Stimulated activated CD4-positive, alpha-beta T cell treated with anti-CD3 and anti-CD28 coated beads, Interleukin-1b, Interleukin-23, amount 100 ng/mL, for 24 hours (primary cell): Measurements from ENCODE around the gene CLDN24.

Experiments
- DNase-seq, 4 experiments: peaks; one replicate each; pipeline ENCODE4 v3.0.0-alpha.2; 2020; ENCODE audit warnings: low read depth in 4 of 4, low spot score in 1 of 4

The CLDN24 gene

GRCh38 chr4:183323295-183323694 is 1.1 kb upstream of the CLDN24 start:
- no peak for DNase-seq

DNA sequence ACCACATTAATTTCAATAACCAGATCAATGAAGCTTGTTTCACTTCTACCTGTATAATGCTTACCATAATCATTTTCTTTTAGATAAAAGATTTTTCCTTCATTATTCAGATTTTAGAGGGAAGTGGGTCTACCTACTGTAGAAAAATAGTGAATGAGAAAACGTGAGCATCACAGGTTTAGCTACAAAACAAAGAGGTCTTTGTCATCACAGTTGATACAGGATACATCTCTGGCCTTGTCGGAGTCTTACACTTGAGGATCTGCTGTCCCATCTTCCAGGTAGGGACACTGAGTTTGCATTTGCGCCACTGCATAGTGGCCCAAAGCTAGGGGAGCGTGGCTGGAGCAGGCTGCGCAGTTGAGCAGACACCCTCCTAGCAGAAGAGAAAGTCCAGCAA is 710 bp downstream of the CLDN24 start:
- DNase-seq = no peak

- no peak for DNase-seq
These were observed 1.1 kb downstream of the CLDN24 start for GRCh38 chr4:183321079-183321478.

- no peak for DNase-seq
These were observed 1.8 kb downstream of the CLDN24 start, which contains the start of gene CLDN22 for GRCh38 chr4:183320211-183321059. Gene CLDN22 (minus strand): TSS chr4:183320276. CDS start chr4:183320218, 58 bp downstream.

DNA sequence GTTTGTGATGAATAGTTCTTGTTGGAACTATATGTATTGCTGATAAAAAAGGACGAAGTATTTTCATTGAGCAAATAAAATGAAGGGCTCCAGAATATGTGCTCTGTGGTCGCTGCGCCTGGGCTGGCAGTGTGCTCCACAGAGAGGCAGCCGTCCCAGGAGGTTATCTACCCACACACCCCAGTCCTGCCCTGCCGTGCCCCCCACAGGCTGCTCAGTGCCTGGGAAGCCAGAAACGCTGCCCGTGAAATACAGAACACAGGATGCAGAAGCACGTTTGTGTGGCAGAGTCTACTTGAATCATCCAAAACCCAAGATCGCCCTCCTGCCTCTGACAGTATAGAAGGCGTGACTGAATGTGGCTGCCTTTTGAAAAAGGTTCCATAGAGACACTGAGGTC is 3.6 kb downstream of the CLDN24 start:
- DNase-seq = no peak

GRCh38 chr4:183314806-183315205 is 7.4 kb downstream of the CLDN24 start:
- no peak for DNase-seq

GRCh38 chr4:183314336-183314735 is 7.9 kb downstream of the CLDN24 start:
- DNase-seq = no peak

GRCh38 chr4:183312841-183313240 is 9.4 kb downstream of the CLDN24 start:
- DNase-seq = no peak

GRCh38 chr4:183306811-183307210 is 15.4 kb downstream of the CLDN24 start:
- DNase-seq = no peak

- no peak for DNase-seq
These were observed 17.7 kb downstream of the CLDN24 start for GRCh38 chr4:183304538-183304937.

DNA sequence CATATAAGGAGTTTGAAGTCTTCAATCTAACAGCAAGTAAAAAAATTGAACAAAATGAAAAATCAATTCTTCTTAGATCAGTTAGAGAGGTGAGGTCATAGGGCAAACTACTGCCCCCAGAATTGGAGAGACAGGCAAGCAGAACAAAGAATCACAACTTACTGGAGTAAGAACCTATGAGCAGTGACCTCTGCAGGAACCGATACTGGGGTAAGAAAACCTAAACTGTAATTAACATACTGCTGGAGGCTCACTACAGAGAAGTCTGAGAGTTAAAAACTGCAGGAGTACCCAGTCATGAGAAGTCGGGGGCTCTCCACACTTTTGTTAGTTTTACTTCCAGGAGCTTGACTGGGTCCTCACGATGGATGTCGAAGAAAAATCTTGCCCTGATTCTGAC is 18.2 kb downstream of the CLDN24 start:
- DNase-seq = no peak

DNA sequence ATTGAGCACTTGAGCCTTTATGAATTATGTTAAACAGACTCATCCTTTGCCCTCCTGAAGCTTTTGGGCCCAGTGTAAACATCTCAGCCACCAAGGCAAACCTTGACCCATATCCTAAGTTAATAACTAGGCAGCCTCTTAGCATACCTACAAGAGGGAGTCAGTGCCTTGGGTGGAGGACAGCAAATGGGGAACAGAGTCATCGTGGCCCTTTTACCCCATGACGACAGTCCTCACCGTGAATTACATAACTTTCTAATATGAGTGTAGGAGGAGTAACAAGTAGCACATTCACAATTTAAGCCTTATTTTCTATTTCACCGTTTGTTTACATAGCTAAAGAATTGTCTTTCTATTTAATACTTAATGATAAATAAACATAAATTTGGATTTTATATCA is 18.9 kb downstream of the CLDN24 start:
- no peak for DNase-seq

DNA sequence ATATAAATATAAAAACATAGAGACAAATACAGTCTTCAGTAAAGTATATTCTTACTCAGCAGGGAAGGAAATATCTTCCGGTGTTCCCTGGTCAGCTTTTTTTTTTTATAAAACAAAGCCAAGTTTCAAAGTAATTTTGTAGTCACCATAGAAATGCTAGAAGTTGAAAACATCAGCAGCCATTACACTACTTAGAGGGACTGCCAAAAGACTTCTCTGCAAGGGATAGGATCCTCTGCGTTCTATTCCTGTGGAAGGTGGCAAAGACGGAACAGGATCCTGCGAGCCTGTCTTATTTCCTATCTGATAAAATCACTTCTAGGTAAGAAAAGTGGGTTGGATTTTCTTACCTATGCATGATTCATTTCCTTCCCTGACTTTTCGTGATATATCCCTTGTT is 21.6 kb downstream of the CLDN24 start:
- DNase-seq = no peak

DNA sequence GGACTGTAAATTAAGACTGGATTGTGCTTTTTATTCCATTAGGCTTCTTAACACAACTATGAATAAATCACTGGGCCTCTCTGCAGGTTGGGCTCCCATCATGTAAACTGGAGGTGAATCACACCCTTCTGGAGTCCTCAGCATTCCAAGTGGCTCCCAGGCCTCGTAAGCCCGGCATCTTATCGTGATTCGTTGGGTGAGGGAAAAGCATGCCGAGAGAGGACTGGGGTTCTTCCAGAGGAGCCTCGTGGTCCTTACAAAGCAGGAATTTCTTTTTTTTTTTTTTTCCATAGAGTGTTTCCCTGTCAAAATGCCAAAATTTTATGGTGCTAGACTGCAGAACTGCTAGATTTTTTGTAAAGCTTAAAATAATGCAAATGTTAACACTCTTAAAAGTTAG is 22.2 kb downstream of the CLDN24 start:
- DNase-seq = no peak

DNA sequence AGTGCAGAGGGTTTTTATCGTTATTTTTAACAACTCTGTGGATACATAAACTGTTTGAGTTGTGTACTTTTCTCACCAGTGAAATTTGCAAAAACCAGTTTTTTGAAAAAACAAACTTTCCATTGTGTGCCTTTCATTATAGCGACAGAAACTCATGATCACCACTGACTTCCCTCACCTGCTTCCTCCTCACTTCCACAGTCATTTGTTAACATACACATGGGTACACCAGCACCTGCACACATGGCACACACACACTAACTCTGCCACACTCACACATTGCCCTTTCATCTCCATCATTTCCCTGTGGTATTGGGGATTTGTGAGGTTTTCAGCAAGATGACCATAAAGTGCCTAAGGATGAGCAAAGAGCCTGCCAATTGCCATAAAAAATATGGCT is 22.8 kb downstream of the CLDN24 start:
- no peak for DNase-seq

DNA sequence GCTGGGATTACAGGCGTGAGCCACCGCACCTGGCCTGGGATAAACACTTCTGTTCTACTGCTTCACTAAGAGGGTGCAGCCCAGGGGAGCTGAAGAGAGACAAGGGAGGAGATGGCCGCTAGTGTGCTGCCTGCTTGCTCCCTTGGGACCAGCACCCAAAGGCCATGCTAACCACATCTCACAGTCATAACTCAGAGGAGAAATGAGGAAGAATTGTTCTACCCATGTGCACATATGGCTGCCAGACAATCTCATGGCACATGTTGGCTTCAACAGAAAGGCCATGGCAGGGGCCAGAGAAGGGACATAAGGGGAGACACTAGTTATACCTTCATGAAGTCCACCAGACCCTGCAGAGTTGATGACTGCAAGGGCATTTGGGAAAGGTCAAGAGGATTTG is 24.6 kb downstream of the CLDN24 start:
- DNase-seq = no peak

- DNase-seq = no peak
These were observed 26.5 kb downstream of the CLDN24 start for GRCh38 chr4:183295711-183296110.

- DNase-seq = no peak
These were observed 31.2 kb downstream of the CLDN24 start for GRCh38 chr4:183291070-183291469.

DNA sequence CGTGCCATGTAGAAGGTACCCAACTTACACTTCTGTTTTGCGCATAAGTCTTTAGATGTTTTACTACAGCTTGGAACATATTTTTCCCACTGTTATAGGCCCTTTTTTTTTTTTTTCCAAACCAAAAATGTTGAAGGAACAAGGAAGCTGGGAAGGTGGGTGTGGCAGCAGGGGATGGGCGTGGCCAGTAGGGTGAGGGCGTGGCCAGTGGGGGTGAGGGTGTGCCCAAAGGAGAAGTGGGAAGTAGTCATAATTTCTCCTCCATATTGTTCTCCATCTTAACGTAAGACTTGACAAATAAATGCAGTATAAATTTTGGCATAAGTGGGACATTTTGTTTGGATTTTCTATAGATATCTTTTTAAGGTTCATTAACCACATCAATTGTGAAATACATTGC is 32.5 kb downstream of the CLDN24 start:
- no peak for DNase-seq

DNA sequence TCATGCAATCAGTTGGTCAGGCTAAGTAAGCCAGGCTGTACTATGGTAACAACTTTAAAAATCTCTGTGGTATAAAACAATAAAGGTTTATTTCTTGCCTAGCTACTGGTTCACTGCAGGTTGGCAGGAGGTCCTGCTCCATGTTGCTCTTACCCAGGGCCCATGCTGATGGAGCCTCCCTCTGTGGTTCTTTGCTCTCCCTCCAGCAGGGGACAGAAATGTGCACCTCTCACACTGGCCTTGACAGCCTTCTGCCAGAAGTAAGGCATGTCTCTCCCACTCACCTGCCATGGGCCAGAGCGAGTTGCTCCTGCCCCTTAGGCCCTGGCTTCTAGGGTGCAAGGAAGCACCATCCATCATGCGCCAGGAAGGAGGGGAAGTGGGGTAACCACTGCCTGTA is 33.3 kb downstream of the CLDN24 start:
- DNase-seq = no peak

GRCh38 chr4:183287677-183288076 is 34.5 kb downstream of the CLDN24 start:
- no peak for DNase-seq

DNA sequence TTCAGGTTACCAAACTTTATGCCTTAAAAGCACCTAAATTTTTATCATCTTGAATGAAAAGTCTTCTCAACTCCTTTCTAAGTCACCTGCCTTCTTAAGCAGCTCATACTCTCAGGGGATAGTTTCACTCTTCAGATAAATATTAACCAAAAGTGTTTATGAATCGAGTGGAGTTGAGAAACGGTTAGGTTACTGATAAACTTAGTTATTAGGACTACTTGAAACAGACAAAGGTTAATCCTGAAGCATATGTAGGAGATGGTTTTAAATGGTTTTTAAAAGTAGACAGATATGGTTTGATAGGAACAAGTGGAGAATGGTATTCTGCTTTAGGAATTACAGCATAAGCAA is 34.9 kb downstream of the CLDN24 start:
- no peak for DNase-seq

GRCh38 chr4:183286590-183287308 is 35.5 kb downstream of the CLDN24 start:
- DNase-seq = no peak
